GM12878 (cell line): ENCODE data around the gene DMWD. TPM values are rescaled to one million over a fixed set of nuclear protein-coding genes. Genes with fewer than 3 reads are reported as not detected.

ENCODE experiments used
- BCL11A ChIP-seq: IDR thresholded peaks from 2 replicates; pipeline ENCODE4 v1.6.1; 2011; ENCODE audit warnings: low read depth, low read length
- CBFB ChIP-seq: IDR thresholded peaks from 2 replicates; pipeline ENCODE4 v1.6.1; 2016; ENCODE audit warnings: antibody characterized with exemption, low read depth
- CTCF ChIP-seq, 3 experiments: IDR thresholded peaks in 2 of 3; conservative IDR thresholded peaks in 1 of 3; 2 replicates each; pipeline ENCODE4 v1.5.1; 2011; ENCODE audit warnings: low read depth in 3 of 3, low read length in 3 of 3, mild to moderate bottlenecking in 3 of 3, control low read depth in 2 of 3, moderate library complexity in 2 of 3, inconsistent platforms in 1 of 3, mixed read lengths in 1 of 3; ENCODE audit not compliant: control insufficient read depth in 2 of 3, insufficient read depth in 1 of 3; ENCODE audit errors: extremely low read depth in 1 of 3
- E4F1 ChIP-seq: fragments of 450-650 bp; IDR thresholded peaks from 2 replicates; pipeline ENCODE4 v1.6.1; 2018; ENCODE audit warnings: borderline replicate concordance, mild to moderate bottlenecking; ENCODE audit not compliant: partially characterized antibody
- ELK1 ChIP-seq: IDR thresholded peaks from 2 replicates; pipeline ENCODE4 v1.6.1; 2012; ENCODE audit warnings: low read depth, low read length, improper control_type of control experiment
- IKZF1 ChIP-seq: fragments of 450-650 bp; conservative IDR thresholded peaks from 2 replicates; pipeline ENCODE4 v1.6.1; 2017; ENCODE audit warnings: antibody characterized with exemption, mild to moderate bottlenecking
- IKZF2 ChIP-seq, 2 experiments: fragments of 450-650 bp; IDR thresholded peaks; 2 replicates each; pipeline ENCODE4 v1.6.1; 2017; ENCODE audit warnings: mild to moderate bottlenecking in 2 of 2, moderate library complexity in 2 of 2
- JUND ChIP-seq: IDR thresholded peaks from 2 replicates; pipeline ENCODE4 v1.6.1; 2012; ENCODE audit warnings: low read depth, mild to moderate bottlenecking, low read length, improper control_type of control experiment, moderate library complexity
- MAX ChIP-seq: IDR thresholded peaks from 2 replicates; pipeline ENCODE4 v1.6.1; 2012; ENCODE audit warnings: low read depth, low read length, improper control_type of control experiment
- MTA3 ChIP-seq: IDR thresholded peaks from 2 replicates; pipeline ENCODE4 v1.6.1; 2012; ENCODE audit warnings: low read length, inconsistent platforms, borderline replicate concordance
- MYB ChIP-seq: fragments of 150-350 bp; IDR thresholded peaks from 2 replicates; pipeline ENCODE4 v1.6.1; 2014; ENCODE audit warnings: mild to moderate bottlenecking, low read depth, low read length, borderline replicate concordance
- PBX3 ChIP-seq: IDR thresholded peaks from 2 replicates; pipeline ENCODE4 v1.6.1; 2011; ENCODE audit warnings: mild to moderate bottlenecking, low read depth, low read length, moderate library complexity; ENCODE audit not compliant: insufficient replicate concordance
- POLR2AphosphoS2 ChIP-seq: IDR thresholded peaks from 2 replicates; pipeline ENCODE4 v1.6.1; 2011; ENCODE audit warnings: low read depth, mild to moderate bottlenecking, low read length, improper control_type of control experiment, moderate library complexity
- SIN3A ChIP-seq: IDR thresholded peaks from 2 replicates; pipeline ENCODE4 v1.6.1; 2012; ENCODE audit warnings: low read depth, low read length, improper control_type of control experiment
- SMARCA5 ChIP-seq: fragments of 450-650 bp; IDR thresholded peaks from 2 replicates; pipeline ENCODE4 v1.6.1; 2017; ENCODE audit warnings: mild to moderate bottlenecking
- SREBF1 ChIP-seq: IDR thresholded peaks from 2 replicates; pipeline ENCODE4 v1.6.1; 2012; ENCODE audit warnings: mild to moderate bottlenecking, low read length
- TCF7 ChIP-seq: IDR thresholded peaks from 2 replicates; pipeline ENCODE4 v1.6.1; 2014; ENCODE audit warnings: antibody characterized with exemption, borderline replicate concordance
- ZNF217 ChIP-seq: fragments of 450-650 bp; IDR thresholded peaks from 2 replicates; pipeline ENCODE4 v1.6.1; 2017; ENCODE audit warnings: antibody characterized with exemption, mild to moderate bottlenecking
- ZNF592 ChIP-seq: fragments of 450-650 bp; IDR thresholded peaks from 2 replicates; pipeline ENCODE4 v1.6.1; 2017; ENCODE audit warnings: mild to moderate bottlenecking, moderate library complexity
- polyA plus RNA-seq, 11 experiments: library from polyadenylated mRNA; depleted of rRNA in 4 of 11; unstranded in 6 of 11; stranded (reverse) in 5 of 11; fragments of >200 nt; fragmentation: Nextera tagmentation in 4 of 11; fragmentation: Illumina TruSeq in 1 of 11; extraction: Ambion mirVana in 4 of 11; extraction: Trizol in 1 of 11; gene quantifications; 1 replicate in 1 of 11; 2 replicates in 10 of 11; pipeline versions ENCODE4 v1.2.1 to v1.2.3, GENCODE V29; 2011 to 2016; ENCODE audit warnings: inconsistent platforms in 2 of 11, missing spikeins in 2 of 11, low read depth in 1 of 11
- total RNA-seq, 4 experiments: library from RNA; depleted of rRNA in 3 of 4; stranded (reverse); fragments of >200 nt in 3 of 4; fragmentation: Illumina TruSeq in 1 of 4; extraction: Trizol in 1 of 4; gene quantifications; 2 replicates each; pipeline versions ENCODE4 v1.2.1 to v1.2.3, GENCODE V29; 2013 to 2021

Gene DMWD
- total and polyA plus RNA-seq, 10 of the 15 experiments (the other 5 are each of a cell fraction or from before 2014, with no cell fraction given): 3.5 to 56.0 (median 11.6) TPM

GRCh38 chr19:45817010-45817724 lies 24.5 kb upstream of the DMWD start (continued):
- no peak for TF ChIP-seq E4F1
- peak; percentile 96 to 100 (median 98) for TF ChIP-seq CTCF (IDR thresholded peaks at IDR 0.05 in 2 of 3, conservative IDR thresholded peaks at IDR 0.05 in 1 of 3; ENCODE audit: control insufficient read depth in 2 of 3, extremely low read depth in 1 of 3, insufficient read depth in 1 of 3, low read depth in 3 of 3, low read length in 3 of 3)
- TF ChIP-seq IKZF1: no peak
- no peak for TF ChIP-seq BCL11A
- no peak for TF ChIP-seq POLR2AphosphoS2
- no peak for TF ChIP-seq JUND
- no peak for TF ChIP-seq TCF7
- no peak for TF ChIP-seq SREBF1
- TF ChIP-seq MTA3: no peak
- no peak for TF ChIP-seq MYB
- TF ChIP-seq CBFB: peak; percentile 89
- TF ChIP-seq SIN3A: no peak
- no peak; the same call in 1 of the 2 replicates for TF ChIP-seq ELK1
- TF ChIP-seq ZNF592: peak; percentile 73; the same call in 1 of the 2 replicates
- TF ChIP-seq PBX3: peak; percentile 6
- TF ChIP-seq ZNF217: no peak
- no peak for TF ChIP-seq IKZF2 (IDR thresholded peaks at IDR 0.05)
- TF ChIP-seq SMARCA5: peak; percentile 93
- TF ChIP-seq MAX: peak; percentile 87; the same call in 1 of the 2 replicates
